ENCODE data around the gene PAX5.

Gene PAX5

DNA sequence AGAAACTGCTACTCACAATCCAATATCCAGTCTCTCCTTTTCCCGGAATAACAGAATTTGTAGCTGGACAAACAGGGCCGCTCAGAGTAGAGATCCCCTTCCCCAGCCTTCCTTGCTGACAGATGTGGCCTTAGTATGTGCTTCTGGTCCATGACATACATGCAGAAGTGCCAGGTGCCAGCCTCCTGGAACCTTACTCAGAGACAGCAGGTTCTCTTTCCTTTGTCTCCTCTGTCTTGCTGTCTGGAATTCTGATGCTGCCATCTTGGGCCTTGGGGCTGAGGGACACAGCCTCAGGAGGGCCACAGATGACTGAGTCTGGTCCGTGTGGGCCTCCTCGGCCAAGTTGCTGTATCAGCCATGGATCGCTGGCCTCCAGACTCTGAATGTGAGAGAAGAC, 210.1 kb downstream of the PAX5 start:
- DNase-seq, result no peak

DNA sequence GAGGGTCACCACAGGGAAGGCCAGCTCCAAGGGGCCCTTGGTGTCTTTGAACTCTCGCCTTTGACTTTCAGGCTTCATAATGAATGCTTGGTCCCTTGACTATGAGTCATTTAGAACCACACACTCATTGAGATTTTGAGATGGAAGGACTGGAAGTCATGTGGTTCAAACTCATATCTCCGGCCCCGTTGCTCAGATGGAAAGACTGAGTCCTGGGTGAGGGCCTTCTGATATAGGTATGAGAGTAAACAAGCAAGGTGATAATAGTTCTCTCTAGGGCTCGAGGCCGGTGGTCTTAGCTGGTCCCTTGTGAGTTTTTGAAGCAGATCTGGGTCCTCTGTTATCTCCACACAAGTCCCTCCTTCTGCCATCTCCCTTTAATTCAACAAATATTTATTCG, 210.6 kb downstream of the PAX5 start:
- DNase-seq, result no peak

GRCh38 chr9:36822201-36822600, 211.9 kb downstream of the PAX5 start:
- DNase-seq, result no peak

- no peak for DNase-seq
Measured at GRCh38 chr9:36820392-36820861, 213.6 kb downstream of the PAX5 start.

DNA sequence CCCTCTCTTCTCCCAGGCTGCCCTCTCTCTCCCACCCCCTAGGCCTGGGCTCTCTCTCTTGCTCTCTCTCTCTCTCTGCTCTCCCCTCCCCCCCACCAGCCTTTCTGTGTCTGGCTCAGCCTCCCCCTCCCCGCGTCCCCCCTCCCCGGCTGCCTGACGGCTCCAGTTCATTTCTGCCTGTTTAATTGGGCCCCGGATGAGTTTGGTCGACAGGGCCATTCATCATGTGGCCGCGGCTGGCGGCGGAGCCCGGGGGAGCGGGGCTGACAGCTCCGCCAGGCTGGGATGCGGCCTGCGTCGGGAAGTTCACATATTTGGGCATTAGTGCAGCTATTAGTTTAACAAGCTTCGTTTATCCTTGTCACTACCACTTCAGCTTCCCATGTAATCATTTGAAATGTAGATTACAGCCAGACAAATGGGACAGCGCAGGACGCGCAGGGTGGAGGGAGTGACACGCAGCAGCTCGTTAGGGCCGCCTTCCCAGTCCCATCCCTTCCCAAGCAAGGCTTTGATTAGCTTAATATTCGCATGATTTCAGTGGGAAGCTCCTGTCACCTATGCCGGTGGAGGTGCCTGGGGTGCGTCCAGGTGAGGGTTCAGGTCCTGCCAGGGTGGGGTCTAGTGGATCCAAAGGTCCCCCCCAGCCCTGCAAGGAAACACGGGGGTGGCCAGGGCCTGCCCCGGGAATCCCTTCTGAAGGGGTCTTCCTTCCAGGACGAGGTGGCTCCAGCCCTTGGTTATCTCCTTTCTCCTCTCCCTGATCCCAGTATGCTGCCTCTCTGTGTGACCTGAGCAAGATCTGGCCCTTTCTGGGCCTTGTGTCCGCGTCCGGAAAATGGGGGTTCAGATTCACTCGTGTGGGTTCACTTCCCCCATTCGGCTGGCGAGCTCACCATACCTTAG, 214.8 kb downstream of the PAX5 start:
- no peak for DNase-seq

- DNase-seq, result no peak
Measured at GRCh38 chr9:36818242-36818938, 215.7 kb downstream of the PAX5 start.

DNA sequence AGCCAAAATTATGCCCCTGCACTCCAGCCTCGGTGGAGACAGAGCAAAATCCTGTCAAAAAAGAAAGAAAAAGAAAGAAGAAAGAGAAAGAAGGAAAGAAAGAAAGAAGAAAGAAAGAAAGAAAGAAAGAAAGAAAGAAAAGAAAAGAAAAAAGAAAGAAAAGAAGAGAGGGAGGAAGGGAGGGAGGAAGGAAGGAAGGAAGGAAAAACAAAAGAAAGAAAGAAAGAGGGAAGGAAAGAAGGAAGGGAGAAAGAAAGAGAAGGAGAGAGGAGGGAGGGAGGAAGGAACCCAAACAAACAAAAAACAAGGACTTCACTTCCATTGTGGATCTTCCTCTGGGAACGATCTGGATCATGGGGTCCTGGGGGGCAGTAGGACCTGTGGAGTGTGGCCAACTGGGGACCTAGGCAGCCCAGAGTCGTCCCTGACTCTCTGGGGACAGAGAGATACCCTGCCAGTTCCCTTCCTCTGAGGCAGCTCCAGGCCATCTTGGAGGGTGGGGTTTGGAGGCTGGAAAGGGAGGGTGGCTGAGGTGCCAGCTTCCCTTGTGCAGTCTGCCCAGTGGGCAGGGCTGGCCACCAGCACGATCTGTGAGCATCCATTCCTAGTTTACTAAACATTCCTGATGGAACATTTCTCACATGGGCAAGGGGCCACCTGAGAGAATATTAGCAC, 216.8 kb downstream of the PAX5 start:
- DNase-seq, result no peak

DNA sequence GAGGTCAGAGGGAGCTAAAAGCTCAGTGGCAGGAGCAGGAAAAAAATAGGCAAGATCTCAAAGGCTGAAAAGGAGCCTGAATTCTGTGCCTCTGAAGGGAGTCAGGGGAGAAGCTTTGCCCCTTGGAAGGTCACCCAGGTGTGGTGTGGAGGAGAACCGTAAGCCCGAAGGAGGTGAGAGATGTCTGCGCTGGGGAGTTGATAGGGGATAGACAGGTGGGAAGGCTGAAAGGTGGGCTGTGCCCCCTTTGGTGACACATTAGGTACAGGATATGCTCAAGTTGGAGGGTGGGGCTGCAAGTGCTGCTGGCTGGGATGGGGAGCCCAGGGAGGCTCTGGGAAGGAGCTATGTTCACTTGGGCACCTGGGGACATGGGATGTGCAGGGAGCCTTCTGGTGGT, 217.7 kb downstream of the PAX5 start:
- no peak for DNase-seq

DNA sequence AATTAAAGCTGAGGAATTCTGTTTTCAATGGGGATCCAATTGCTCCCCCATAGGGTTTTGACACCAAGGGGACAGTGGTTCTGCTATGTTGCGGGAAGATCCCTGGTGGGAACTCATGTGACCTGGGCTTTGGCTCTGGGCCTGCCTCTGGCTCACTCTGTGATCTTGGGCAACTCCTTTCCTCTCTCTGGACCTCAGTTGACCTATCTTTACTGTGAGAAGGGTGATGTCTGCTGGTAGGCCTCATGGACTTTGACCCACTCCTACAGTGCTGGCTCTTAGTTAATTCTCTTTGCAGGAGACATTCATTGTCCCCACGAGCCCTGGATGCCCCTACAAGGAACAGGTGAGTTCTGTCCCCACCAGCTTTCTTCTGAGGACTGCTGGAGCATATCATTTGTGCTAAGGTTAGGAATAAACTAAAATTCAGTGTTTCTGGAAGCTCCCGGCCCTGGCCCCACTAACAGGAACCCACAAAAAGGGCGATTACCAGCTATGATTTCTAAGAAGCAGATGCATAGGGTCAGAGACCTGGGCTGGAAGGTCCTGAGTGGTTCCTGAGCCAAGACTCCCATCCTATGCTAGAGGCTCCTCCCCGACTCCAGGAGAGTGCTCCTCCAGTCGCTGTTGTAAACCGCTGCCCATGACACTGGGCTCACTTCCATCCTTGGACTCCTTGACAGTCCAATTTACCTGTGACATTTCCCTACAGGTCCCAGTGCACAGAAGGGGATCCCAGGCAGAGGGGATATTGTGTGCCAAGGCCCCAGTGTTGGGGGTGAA, 218.3 kb downstream of the PAX5 start:
- DNase-seq, result no peak

GRCh38 chr9:36815023-36815422, 219.0 kb downstream of the PAX5 start:
- no peak for DNase-seq

GRCh38 chr9:36813154-36813553, 220.9 kb downstream of the PAX5 start:
- DNase-seq, result no peak

- no peak for DNase-seq
Measured at GRCh38 chr9:36812556-36812955, 221.5 kb downstream of the PAX5 start.

DNA sequence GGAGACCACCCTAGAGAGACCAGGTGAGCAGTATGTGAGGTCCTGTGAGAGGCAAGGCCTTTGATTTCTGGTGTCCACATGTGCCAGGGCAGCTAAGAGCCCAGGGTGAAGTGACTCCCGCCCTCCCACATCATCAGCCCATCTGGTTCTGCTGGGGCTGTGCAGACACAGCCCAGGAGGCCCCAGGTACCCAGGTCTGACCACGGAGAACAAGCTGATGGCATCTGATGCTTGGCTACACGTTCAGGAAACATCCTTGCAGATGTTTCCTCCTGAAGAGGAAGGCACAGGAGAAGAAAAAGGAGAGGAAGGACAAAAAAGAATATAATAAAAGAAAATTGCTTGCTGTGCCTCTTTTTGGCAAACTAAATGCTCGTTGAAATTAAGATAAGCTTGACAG, 225.8 kb downstream of the PAX5 start:
- no peak for DNase-seq

DNA sequence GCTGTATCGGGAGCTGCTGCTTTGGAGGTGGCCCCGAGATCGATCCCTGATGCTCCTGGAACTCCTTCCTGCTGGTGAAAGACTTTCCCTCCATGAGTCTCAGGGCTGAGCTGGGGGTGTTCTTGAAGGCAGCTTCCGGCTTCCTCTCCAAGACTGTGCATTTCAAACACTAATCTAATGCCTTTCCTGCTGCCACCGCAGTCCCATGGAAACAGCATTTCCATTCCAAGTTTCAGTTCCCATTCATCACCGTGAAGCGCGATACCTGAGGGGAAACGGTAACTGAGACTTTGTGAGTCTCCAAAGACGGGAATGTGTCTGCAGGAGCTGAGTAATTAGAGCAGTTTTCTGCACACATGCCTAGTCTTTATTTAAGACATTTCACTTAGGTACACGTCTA, 230.1 kb downstream of the PAX5 start:
- no peak for DNase-seq

GRCh38 chr9:36802201-36802920, 231.7 kb downstream of the PAX5 start:
- no peak for DNase-seq

- no peak for DNase-seq
Measured at GRCh38 chr9:36800455-36800854, 233.6 kb downstream of the PAX5 start.

DNA sequence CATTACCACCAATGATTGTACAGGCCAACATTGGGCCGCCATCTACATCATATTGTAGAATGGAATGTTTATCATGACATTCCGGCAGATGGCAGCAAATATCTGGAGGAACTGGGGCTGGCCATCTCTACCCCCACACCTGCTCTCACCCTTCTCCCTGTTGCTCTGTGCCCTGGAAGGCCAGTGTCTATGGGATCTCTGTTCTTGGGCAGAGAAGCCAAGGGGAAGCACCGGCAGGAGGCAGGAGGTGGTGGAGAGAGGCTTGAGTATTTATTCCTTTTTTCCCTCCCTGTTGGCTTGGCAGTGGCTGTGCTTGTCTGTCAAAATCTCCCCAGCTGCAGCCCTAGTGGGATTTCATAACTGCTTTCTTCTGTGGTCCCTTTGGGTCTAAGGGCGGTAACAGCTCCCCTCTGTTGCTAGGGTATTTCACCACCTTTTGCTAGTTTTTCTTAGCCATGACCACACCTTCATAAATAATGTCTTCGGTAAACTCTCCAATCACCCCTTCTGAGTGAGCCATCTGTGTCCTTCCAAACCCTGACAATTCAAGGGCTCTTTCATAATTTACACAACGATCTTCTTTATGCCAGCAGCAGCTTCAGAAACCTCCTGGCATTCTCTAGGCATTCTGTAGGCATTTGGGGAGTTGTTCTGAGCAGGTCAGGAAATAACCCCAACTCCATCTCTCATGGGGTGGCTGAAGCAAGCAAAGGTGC, 235.6 kb downstream of the PAX5 start:
- no peak for DNase-seq

- DNase-seq, result no peak
Measured at GRCh38 chr9:36797471-36798220, 236.4 kb downstream of the PAX5 start.

- DNase-seq, result no peak
Measured at GRCh38 chr9:36796671-36797419, 237.2 kb downstream of the PAX5 start.

- no peak for DNase-seq
Measured at GRCh38 chr9:36794461-36794860, 239.6 kb downstream of the PAX5 start.

Measured in stimulated activated CD4-positive, alpha-beta T cell treated with anti-CD3 and anti-CD28 coated beads, Interleukin-4, amount 100 ng/mL, for 4 hours (primary cell).